Epidermal melanocyte (primary cell): ENCODE data around the gene PDK4.
"Not testable (repeated sequence)": the region's sequence is repeated elsewhere in the genome, so short reads cannot be mapped to it uniquely, and the experiment has no call there.

Experiments used
- DNase-seq: peaks from one replicate; pipeline ENCODE4 v3.0.0; 2011; ENCODE audit warnings: low spot score; ENCODE audit not compliant: insufficient read length

The PDK4 gene

GRCh38 chr7:95578299-95578855 lies 17.9 kb downstream of the PDK4 start:
- no peak for DNase-seq

- no peak for DNase-seq
Measured at GRCh38 chr7:95577137-95577536, 19.2 kb downstream of the PDK4 start.

GRCh38 chr7:95569720-95570119 lies 26.6 kb downstream of the PDK4 start:
- DNase-seq = no peak

DNA sequence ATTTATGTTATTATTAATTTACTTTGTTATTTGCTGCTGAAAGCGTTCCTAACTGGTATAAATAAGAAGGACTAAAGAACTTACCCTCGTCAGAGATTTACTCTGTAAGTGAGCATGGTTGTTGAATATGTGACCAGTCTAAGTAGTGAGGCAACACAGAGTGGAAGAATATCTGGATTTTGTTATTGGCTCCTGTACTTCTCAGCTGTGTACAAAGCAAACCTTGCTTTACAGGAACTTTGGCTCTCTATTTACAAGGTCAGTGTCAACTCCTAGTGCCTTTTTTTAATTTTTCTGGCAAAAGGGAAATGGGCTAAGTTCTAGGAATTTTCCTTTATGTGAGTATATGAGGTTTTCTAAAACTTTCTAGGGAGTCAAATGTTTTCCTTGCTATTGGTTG lies 35.6 kb downstream of the PDK4 start:
- no peak for DNase-seq

- DNase-seq = no peak
Measured at GRCh38 chr7:95558864-95559263, 37.5 kb downstream of the PDK4 start.

GRCh38 chr7:95556777-95557176 lies 39.5 kb downstream of the PDK4 start:
- DNase-seq = no peak

DNA sequence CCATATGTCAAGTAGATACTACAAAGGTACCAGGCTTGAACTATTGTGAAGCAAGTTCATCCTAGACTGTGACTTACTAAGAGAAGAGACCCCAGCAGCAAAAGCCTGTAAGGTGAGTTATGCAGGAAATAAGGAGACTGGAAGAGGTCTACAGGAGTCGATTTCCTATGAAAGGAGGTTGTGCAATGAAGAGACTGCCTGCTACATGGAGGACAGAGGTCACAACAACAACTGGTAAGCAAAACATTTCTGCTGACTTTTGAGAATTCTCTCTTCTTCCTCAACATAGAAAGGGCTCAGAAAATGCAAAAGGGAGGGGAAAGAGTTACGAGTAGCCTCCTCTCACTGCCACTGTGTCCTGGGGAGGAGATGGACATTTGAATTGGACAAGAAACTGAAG lies 42.4 kb downstream of the PDK4 start:
- DNase-seq = no peak

DNA sequence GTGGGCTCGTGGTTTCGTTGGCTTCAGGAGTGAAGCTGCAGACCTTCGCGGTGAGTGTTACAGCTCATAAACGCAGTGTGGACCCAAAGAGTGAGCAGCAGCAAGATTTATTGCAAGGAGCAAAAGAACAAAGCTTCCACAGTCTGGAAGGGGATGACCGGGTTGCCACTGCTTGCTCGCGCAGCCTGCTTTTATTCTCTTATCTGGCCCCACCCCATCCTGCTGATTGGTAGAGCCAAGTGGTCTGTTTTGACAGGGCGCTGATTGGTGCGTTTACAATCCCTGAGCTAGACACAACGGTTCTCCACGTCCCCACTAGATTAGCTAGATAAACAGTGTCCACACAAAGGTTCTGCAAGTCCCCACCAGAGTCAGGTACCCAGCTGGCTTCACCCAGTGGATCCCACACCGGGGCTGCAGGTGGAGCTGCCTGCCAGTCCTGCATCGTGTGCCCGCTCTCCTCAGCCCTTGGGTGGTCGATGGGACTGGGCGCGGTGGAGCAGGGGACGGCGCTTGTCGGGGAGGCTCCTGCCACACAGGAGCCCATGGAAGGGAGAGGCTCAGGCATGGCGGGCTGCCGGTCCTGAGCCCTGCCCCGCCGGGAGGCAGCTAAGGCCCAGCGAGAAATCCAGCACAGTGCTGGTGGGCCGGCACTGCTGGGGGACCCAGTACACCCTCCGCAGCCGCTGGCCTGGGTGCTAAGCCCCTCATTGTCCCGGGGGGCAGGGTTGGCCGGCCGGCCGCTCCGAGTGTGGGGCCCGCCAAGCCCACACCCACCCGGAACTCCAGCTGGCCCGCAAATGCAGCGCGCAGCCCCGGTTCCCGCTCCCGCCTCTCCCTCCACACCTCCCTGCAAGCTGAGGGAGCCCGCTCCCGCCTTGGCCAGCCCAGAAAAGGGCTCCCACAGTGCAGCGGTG lies 44.0 kb downstream of the PDK4 start:
- DNase-seq = not testable (repeated sequence)

DNA sequence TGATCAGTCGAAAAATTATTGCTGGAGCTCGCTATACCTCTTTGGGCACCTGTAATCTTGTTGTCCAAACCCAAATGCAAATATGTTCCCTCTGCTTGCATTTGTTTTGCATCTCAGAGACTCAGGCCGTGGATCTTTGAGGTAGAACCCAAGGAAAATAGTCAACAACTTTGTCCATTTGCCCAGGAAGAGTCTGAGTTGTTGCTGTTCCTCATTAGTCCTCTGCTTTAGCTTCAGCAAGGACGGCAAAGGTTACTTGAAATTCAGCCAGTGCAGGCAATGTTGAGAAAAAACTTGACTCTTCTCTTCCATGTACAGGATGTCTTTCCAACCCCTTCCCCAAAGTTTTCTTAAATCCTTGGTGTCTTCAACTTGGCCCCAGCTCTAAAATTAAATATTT lies 45.8 kb downstream of the PDK4 start:
- DNase-seq = no peak

DNA sequence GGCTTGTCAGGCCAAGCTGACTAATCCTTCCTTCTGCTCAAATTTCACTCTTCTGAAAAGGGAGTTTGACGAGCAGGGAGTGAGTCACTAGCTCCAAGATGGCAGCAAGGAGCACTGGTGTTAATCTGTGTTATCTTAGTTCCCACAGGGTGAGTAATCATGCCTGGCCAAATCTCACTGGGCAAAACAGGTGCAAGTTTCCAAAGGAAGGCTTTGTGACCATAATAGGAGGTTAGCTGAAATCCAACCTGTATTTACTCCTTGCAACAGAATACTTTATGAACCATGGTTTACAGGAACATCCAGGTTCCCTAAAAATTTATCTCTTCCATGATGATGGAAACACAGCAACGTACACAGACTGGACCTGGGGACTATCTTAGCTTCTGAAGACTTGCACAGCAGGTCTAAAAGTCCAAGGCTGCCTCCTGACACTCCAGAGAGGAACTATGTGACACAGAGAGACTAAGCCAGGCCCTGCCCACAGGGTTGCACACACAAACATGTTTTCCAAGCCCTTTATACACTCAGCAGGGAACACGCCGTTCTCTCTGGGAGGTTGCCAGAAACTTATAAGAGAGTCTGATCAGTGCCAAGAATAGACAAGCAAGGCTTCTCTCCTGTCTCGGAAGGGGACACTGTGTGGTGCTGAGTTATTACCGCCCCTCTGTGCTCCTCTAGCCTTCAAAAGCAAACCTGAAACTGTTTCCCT lies 46.3 kb downstream of the PDK4 start:
- peak; percentile 32 for DNase-seq

DNA sequence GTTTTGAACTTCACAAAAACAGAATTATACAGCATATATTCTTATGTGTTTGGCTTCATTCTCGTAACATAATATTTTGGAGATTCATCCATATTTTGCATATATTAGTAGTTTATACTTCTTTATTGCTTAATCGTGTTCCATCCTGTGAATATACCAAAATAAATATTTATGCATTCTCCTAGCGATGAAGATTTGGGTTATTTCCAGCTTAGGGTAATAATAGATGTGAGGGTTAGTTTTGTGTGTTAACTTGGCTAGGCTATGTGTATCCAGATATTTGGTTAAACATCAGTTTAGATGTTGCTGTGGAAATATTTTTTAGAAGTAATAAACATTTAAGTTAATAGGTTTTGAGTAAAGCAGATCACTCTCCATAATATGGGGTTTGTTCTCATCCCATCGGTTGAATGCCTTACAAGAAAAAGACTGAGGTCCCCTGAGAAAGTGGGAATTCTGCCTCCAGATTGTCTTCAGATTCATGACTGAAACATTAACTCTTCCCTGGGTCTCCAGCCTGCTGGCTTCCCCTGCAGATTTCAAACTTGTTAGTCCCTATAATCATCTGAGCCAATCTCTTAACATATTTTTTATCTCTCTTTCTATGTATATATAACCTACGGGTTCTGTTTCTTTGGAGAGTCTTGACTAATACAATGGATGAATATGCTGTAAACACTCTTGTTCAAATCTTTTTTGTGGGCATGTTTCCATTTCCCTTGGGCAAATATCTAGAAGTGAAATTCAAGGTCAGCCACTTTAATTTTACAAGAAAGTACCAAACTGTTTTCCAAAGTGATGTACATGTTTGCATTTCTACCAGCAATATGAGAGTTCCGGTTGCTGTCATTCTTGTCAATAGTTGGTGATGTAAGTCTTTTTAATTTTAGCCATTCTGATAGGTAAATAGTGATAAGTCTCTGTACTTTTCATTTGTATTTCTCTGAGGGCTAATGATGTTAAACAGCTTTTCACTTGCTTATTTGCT lies 48.7 kb downstream of the PDK4 start:
- no peak for DNase-seq

GRCh38 chr7:95546647-95547046 lies 49.7 kb downstream of the PDK4 start:
- DNase-seq = no peak

DNA sequence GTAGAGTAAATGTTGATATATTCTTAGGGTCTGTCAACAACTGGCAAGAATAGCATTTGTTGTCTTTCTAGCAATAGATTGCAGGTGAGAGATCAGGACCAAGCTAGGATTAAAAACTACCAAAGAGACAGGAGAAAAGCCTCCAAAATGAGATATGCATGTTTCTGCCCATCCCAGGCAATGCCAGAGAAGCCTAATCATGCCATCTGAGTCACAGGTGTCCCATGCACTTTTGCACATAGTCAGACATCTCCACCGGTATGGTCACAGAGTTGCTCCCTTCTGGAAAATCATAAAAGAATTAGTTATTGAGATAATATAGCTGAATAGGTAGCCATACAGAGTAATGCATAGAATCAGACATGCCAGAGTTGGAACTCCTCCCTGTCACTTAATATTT lies 50.6 kb downstream of the PDK4 start:
- DNase-seq = no peak

GRCh38 chr7:95545007-95545615 lies 51.2 kb downstream of the PDK4 start:
- peak; percentile 86 for DNase-seq

- DNase-seq = no peak
Measured at GRCh38 chr7:95544171-95544570, 52.1 kb downstream of the PDK4 start.

DNA sequence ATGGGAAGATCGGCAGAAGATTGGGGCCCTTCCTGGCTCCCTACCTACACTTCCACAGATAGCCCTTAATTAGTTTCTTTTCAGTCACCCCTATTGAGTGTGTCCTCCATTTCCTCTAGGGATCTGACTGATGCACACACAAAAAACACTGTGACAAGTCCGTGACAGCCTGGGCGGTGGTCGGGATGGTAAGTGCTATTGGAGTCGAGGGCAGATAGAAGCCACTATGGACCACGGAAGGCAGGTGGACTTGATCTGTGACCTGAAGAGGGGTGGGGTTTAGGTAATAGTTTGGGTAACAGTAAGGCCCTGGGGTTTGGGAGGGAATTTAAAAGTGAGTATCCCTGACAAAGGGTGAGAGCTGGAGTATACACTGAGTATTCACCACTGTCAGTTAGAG lies 53.0 kb downstream of the PDK4 start:
- DNase-seq = no peak

DNA sequence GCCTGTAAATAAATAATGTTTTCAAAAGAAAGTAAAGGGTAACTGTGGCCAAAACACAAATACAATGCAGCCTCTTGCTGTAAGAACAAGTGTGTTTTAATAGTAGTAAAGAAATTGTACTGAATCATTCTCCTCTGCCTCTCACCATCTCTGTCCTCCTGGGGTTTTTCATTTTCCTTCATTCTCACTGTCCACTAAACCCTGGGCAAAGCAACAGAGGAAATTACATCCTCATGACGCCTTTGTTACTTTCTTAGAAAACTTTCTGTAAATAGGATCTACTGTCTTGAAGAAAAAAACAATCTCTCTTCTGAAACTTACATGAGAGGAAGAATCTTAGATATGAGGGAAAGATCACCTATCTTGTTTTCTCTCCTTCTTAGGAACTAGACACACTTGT lies 56.0 kb downstream of the PDK4 start:
- no peak for DNase-seq

DNA sequence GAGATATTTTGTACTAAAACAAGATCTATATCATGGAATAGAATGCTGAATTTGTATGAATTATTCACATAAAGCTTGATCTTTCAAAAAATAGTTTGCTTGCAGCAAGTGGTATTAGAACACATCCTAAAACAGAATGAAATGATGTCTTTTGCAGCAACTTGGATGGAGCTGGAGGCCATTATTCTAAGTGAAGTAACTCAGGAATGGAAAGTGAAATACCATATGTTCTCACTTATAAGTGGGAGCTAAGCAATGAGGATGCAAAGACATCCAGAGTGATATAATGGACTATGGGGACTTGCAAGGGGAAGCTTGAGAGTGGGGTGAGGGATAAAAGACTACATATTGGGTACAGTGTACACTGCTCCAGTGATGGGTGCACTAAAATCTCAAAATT lies 56.9 kb downstream of the PDK4 start:
- DNase-seq = no peak

GRCh38 chr7:95537468-95537867 lies 58.8 kb downstream of the PDK4 start:
- DNase-seq = no peak

DNA sequence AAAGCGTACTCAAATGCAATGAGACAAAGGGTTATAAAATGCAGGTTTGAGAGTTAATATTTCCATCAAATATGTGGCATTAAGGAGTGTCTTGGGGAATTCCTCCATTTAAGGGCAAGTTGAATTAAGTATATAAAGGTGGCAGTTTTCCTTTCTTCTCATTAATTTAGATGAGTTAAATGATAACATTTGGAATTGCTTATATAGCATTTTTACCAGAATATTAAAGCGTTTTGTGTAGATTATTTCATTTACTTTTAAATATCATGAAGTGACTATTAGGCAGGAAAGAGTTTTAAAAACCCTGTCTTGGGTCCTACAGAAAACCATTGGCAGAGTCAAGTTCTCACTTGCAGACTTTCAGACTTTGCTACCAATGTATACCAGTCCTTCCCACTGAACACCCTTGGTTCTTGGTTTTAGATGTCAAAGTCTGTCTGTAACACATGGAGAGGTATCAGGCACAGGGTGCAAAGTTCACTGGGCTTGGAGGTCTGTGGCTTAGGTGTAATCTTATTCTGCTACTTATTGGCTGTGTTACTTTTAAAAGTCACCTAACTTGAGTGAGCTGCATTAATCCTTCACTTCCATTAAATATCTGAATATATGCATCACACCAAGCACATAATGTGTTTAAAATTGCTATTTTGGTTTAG lies 59.5 kb downstream of the PDK4 start:
- DNase-seq = no peak
